Coronary artery (tissue), 2 donors: ENCODE measurements around the gene KDF1.

Source experiments
- DNase-seq: peaks from one replicate; pipeline ENCODE4 v3.0.0-alpha.2; 2017; ENCODE audit warnings: low spot score
- H3K27ac ChIP-seq, 2 donors: fragments of 200-600 bp; sonication (generic); one replicate each; pipeline ENCODE4 v1.5.1; 2016 to 2019
- H3K4me3 ChIP-seq: fragments of 200-600 bp; sonication (generic); 2 replicates; pipeline ENCODE4 v1.5.1; 2016; ENCODE audit warnings: mild to moderate bottlenecking, moderate library complexity
- TF ChIP-seq, protein P1 (sequence below): fragments of 200-600 bp; sonication (generic); IDR thresholded peaks from one replicate; pipeline ENCODE4 v1.5.1; 2019; ENCODE audit warnings: antibody characterized with exemption

The KDF1 gene

DNA sequence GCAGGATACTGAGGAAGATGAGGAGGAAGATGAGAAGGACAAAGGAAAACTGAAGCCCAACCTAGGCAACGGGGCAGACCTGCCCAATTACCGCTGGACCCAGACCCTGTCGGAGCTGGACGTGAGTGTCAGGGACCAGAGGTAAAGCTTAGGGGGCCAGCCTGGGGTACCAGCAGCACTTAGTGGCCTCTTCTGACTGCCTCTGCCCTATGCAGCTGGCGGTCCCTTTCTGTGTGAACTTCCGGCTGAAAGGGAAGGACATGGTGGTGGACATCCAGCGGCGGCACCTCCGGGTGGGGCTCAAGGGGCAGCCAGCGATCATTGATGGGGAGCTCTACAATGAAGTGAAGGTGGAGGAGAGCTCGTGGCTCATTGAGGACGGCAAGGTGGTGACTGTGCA lies 17.6 kb downstream of the KDF1 start:
- TF ChIP-seq, protein P1, sequence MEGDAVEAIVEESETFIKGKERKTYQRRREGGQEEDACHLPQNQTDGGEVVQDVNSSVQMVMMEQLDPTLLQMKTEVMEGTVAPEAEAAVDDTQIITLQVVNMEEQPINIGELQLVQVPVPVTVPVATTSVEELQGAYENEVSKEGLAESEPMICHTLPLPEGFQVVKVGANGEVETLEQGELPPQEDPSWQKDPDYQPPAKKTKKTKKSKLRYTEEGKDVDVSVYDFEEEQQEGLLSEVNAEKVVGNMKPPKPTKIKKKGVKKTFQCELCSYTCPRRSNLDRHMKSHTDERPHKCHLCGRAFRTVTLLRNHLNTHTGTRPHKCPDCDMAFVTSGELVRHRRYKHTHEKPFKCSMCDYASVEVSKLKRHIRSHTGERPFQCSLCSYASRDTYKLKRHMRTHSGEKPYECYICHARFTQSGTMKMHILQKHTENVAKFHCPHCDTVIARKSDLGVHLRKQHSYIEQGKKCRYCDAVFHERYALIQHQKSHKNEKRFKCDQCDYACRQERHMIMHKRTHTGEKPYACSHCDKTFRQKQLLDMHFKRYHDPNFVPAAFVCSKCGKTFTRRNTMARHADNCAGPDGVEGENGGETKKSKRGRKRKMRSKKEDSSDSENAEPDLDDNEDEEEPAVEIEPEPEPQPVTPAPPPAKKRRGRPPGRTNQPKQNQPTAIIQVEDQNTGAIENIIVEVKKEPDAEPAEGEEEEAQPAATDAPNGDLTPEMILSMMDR = no peak
- Histone ChIP-seq H3K4me3 (no peak overlapping the region), H3K27ac (no peak overlapping the region)
- DNase-seq = no peak

DNA sequence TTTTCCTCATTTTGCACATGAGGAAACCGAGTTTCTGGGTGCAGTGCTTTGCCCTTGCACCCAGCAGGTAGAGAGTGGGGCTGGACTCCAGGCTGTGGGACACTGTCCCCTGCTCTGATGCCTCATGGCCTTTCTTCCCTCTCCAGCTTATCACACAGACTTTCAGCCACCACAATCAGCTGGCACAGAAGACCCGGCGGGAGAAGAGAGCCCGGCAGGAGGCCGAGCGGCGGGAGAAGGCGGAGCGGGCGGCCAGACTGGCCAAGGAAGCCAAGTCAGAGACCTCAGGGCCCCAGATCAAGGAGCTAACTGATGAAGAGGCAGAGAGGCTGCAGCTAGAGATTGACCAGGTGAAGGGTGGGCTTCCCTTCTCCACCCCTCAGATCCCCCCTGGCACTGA lies 19.0 kb downstream of the KDF1 start:
- H3K27ac ChIP-seq = no peak overlapping the region
- H3K4me3 ChIP-seq = no peak overlapping the region
- TF ChIP-seq, protein P1 = no peak
- DNase-seq = no peak

DNA sequence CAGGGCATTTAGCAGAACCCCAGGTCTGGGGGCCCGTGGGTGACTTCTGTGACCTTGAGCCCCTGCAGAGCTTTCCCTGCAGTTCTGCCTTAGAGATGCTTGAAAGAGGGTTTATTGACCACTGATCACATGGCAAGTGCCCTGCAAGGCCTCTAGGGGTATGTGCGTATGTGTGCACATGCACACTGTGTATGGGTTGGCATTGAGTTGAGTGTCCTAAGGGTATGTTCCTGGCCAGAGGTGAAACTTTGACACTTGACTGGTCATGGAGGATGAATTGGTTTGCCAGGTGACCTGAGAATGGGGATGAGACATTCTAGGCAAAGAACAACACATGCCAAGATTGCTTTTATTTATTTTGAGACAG lies 21.6 kb downstream of the KDF1 start:
- Histone ChIP-seq H3K4me3 (no peak overlapping the region), H3K27ac (no peak overlapping the region)
- TF ChIP-seq, protein P1 = no peak
- no peak for DNase-seq

DNA sequence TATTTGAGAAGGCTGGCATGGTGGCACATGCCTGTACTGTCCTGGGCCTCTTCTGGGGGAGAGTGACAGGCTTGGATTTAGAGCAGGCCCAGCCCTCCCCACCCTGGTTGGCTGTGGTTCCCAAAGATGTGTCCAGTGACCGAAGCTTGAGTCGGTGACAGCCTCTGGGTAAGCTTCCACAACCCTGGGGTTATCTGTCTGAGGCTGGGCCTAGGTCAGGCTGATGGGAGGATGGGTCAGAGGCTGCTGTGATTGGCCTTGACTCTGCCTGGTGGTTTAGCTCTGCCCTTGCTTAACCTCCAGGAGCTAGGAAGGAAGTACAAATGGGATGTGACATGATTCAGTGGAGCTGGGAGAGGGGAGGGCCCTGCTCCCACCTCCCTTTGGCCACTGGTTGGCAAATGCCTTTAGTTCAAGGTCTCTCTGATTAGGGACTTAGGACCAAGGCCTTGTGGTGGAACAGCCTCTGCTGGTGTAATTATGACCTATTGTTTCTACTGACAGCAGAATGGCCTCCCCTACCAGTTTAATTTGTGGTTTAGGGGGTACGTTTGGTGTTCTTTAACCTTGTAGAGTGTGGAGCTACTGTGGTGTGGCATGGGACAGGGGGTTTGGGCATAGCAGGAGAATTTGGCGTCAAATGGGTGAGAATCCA lies 22.1 kb downstream of the KDF1 start:
- H3K27ac ChIP-seq = no peak overlapping the region
- TF ChIP-seq, protein P1 = no peak
- no peak for DNase-seq
- H3K4me3 ChIP-seq = no peak overlapping the region

DNA sequence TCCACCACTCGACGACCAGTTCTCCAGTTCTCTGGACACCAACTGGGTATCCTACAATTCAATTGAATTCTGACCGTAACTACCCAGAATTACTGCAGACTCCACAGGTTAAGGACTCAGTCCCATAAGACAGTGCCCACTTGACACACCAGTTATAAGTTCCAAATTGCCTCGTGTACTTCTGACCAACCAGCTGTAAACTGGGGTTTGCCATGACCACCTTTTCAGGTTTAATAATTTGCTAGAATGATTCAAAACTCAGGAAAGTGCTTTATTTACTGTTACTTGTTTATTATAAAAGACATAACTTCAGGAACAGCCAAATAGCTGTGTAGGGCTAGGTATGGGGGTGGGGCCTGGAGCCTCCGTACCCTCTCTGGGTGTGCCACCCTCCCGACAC lies 23.4 kb downstream of the KDF1 start:
- Histone ChIP-seq H3K27ac (no peak overlapping the region), H3K4me3 (no peak overlapping the region)
- TF ChIP-seq, protein P1 = no peak
- DNase-seq = no peak

DNA sequence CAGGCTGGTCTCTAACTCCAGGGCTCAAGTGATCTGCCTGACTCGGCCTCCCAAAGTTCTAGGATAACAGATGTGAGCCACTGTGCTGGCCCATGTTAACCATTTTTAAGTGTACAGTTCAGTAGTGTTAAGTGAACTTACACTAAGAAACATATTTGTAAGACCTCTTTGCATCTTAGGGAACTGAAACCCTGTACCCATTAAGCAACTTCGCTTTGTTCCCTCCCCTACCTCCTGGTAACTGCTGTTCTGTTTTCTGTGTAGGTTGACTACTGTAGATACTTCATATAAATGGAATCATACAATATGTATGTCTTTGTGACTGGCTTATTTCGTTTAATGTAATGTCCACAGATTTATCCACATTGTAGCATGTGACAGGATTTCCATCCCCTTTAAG lies 27.7 kb downstream of the KDF1 start:
- Histone ChIP-seq H3K27ac (no peak overlapping the region), H3K4me3 (no peak overlapping the region)
- TF ChIP-seq, protein P1 = no peak
- DNase-seq = no peak

DNA sequence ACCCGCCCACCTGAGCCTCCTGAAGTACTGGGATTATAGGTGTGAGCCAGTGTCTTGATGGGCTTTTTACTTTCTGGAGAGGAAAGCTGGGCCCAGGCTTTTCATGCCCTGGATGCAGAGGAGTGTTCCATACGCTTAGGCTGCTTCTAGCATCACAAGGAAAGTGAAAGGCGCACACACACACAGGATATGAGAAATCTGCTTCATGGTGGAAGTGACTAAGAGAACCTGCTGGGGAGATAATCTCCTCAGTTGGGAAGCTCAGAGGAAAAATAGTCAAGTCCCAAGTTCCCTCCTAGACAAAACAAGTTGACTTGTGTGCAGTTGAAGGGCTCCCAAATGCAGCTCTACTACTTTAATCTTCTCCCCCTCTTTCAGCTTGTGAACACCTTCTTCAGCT lies 36.6 kb downstream of the KDF1 start:
- TF ChIP-seq, protein P1 = no peak
- Histone ChIP-seq H3K27ac (no peak overlapping the region), H3K4me3 (no peak overlapping the region)
- DNase-seq = no peak
